Activated CD4-positive, alpha-beta T cell treated with anti-CD3 and anti-CD28 coated beads for 4 hours (primary cell): ENCODE data around the gene TCF7L1.
"Not testable (repeated sequence)": the region's sequence is repeated elsewhere in the genome, so short reads cannot be mapped to it uniquely, and the experiment has no call there.

Experiments used
- DNase-seq, 2 donors: peaks; one replicate each; pipeline ENCODE4 v3.0.0-alpha.2; 2020

The TCF7L1 gene

GRCh38 chr2:85185431-85185940 lies 52.3 kb downstream of the TCF7L1 start:
- DNase-seq: no peak

GRCh38 chr2:85187069-85187468 lies 53.9 kb downstream of the TCF7L1 start:
- DNase-seq: no peak

- no peak for DNase-seq
These were observed 55.7 kb downstream of the TCF7L1 start for GRCh38 chr2:85188852-85189251.

DNA sequence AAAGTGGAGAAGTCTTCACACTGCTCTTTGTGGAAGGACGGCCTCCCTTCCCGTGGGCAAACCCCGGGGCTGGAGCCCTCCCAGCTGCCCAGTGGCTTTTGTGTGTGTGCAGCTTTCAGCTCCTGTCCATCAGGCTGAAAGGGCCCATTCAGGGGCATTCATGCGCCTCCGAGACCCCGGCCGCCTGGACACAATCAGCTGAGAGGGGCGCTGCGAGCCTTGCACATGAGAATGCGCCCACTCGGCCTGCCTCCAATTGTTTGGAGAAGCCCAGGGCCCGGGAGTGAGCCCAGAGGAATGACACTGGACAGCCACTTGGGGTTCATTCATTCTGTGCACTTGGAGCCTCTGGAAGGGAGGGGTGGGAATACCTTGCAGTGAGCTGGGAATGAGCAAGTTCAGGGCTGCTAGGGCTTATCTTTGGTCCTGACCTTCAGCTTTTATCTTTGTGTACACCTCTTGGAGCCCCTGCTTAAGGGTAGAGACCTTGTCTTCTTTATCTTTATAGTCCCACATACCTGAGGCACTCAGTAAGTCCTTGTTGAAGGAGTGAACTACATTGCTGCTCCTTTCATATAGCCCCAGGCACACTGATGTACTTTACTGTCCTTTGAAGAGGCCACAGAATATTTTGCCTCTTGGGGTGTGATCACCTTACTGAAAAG lies 56.5 kb downstream of the TCF7L1 start:
- DNase-seq: no peak

- no peak for DNase-seq
These were observed 58.0 kb downstream of the TCF7L1 start for GRCh38 chr2:85191157-85191556.

- DNase-seq: no peak
These were observed 61.7 kb downstream of the TCF7L1 start for GRCh38 chr2:85194780-85195480.

- no peak for DNase-seq
These were observed 62.8 kb downstream of the TCF7L1 start for GRCh38 chr2:85195956-85196355.

- no peak for DNase-seq
These were observed 66.5 kb downstream of the TCF7L1 start for GRCh38 chr2:85199698-85200097.

- no peak for DNase-seq
These were observed 76.7 kb downstream of the TCF7L1 start for GRCh38 chr2:85209887-85210286.

- DNase-seq: no peak
These were observed 77.3 kb downstream of the TCF7L1 start for GRCh38 chr2:85210511-85210910.

- DNase-seq: not testable (repeated sequence)
These were observed 78.4 kb downstream of the TCF7L1 start for GRCh38 chr2:85211606-85212005.

- DNase-seq: no peak
These were observed 79.6 kb downstream of the TCF7L1 start for GRCh38 chr2:85212841-85213240.

DNA sequence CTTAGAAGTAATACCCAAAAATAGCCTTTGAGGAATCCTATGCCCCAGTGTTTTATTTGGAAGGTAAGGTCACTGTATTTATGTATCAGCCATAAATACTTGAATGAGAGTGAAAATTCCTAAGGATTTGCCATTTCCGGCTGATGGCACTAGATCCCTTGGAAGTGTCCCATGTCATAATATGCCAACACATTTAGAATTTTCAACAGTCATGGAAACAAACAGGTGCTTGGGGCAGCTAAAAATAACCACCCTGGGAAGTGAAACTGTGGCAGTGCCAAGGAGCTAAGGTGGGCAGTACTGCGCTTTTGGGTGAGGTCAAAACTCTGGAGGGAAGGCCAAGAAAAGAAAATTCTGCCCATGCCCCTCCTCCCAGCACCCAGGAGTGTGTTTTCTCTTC lies 80.2 kb downstream of the TCF7L1 start:
- DNase-seq: no peak

DNA sequence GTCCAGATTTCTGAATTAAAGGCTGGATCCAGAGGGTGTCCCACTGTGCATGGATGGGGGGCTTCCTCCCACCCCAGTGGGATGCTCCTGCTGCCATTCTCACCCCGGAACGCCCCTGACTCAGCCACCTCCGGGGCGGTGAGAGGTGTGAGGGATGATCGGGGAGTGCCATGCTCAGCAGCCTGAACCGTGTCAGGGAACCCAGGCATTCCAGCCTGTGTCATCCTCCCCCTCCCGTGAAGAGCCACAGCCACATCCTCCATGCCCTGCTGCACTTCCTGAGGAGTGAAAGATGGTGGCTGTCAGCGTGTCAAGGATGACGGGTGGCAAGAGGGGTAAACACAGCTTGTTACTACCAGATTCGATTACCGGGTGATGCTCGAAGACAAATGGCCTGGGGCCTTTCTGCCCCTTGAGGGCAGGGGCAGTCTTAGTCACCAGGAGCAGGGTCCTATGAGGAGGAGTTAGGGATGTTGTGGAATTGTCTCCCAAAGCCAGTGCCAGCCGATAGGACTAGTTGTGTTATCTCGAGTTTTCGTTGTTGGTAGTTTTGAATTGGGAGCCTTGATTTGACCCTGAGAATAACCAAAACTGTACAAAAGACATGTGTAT lies 80.8 kb downstream of the TCF7L1 start:
- no peak for DNase-seq

DNA sequence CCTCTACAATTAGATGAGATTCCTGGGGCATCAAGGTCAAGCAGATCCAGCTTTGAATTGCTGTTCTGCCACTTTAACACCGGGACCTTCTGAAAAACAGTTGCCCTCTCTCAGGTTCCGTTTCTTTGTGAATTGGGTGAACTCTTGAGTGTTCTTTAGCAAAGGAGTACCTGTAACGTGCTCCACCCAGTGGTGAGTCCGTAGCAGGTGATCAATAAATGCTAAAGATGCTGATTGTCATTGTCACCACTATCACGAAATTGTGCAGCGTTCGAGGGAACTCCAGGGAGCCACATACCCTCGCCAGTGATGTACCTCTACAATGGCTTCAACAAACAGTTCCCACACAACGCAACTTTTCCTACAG lies 81.9 kb downstream of the TCF7L1 start:
- DNase-seq: no peak

DNA sequence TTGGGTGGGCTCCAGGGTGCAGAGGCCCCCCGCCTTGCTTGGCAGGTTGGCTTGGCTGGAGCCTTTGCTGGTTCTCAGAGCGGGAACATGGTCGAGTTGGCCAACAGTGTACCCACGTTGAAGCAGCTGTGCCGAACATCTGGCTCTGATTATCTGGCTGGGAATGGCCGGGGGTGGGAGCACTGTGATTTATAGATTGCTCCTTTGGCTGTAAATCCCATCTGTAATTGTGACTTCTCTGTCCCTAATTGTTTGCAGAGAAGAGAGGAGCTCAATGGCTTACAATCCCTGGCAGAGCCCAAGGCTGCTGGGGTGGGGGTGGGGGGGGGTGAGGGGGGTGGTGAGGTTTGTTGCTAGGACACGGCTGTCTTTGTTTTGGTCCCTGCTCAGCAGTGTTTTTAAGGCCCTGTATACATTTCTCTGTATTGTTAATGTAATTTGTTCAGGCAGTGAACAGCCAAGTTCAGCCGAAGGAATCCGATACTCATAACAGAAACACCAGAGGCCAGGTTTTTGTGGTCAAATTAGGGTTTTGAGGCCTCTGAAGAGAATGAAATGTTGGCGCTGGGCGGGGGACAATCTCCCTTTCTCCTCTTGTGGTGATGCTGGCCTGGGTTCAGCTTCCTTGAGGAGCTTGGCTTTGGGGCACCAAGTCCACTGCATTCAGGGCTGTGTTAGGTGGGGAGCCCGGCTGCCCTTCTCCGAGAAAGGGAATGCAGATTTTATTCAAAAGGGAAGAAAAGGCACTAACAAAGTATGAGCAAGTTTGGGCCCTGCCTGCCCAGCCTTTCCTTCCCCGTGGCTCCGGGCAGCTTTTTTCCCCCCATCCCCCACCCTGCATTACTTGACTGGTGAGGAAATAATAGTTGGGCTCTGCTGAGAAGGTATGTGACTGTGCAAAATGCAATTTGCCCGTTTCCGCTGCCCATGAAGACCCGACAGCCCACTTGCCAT lies 82.5 kb downstream of the TCF7L1 start:
- DNase-seq: no peak

DNA sequence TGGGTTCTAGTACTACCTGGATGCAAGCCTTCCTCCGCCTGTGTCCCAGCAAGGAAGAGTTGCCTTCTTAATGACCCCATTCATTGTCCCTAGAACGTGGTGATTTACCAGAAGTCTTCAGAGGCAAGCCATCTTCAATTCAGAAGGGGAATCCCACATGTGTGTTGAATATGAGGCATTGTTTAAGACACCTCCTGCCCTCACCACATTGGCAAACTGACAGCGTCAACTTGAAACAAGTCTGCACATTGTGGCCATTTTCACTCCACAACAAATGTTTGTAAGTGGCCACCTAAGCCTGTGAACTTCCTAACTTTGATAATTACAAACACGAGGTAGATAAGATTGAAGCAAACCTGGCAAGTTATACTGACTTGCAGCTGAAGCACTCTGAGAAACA lies 83.7 kb downstream of the TCF7L1 start:
- no peak for DNase-seq

DNA sequence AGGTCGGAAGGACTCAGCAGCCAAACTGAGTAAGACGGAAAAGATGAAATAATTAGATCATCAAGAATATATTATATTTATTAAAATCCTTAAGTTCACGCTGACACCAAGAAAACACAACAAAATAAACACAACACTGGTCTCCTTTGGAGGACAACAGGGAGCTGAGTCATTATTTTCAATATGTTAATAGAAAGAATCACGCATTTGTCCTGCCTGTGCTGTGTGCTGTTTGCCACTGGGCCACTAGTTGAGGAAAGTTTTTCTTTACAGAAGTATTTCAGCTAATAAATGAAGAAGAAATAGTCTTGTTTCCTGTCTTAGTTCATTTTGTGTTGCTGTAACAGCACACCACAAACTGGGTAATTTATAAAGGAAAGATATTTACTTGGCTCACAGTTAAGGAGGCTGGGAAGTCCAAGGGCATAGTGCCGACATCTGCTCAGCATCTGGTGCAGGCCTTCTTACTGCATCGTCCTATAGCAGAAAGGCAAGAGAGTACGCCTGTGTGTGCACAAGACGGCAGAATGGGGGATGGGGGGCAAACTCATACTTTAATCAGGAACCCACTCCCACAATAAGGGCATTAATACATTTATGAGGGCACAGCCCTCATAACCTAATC lies 88.0 kb downstream of the TCF7L1 start:
- DNase-seq: no peak

DNA sequence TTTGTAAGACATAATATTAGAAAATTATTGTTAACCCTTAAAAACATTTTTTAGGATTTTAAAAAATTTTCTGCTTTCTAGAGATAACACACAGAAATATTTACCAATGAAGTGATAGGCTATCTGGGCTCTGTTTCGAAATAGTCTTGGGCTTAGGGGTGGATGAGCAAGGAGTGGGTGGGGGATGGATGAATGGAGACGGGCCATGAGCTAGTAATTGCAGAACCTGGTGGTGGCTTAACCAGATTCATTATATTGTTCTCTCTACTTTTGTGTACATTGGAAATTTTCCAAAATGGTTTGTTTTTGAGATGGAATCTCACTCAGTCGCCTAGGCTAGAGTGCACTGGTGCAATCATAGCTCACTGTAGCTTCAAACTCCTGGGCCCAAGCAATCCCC lies 89.6 kb downstream of the TCF7L1 start:
- no peak for DNase-seq

- DNase-seq: no peak
These were observed 93.6 kb downstream of the TCF7L1 start for GRCh38 chr2:85226783-85227182.

DNA sequence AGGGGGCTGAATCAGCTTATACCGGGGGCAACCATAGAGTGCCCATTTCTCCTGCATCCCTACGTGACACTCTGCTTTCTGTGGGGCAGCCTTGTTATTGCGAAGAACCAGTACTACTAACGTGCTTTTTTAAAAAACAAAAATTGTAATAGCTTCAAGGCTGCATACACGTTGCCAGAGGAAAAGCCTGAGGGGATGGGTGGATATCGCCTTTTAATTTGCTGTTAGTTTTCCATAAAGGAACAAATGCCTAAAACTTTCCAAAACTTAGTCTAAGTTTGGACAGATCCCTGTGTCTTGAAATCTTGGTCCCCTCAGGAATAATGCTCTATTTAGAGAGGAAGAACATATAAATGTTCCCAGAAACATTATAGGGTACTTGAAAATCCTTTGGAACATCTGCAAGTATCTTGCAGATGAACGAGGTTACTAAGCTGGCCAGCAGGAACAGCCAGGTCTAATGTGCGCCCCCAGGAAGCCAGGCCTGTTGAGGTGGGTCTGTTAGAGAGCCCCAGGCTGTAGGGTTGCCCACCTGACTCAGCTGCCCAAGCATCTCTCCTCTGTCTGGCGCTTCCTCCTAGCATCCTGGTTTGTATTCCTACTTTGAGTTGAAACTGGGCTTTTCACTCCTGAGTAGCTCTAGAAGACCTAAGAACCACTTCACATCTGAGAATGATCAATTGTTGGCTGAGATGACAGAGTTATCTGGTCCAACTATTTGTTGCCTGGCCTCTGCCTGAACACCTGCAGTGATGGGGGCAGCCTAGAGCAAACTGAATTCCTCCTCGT lies 97.7 kb downstream of the TCF7L1 start:
- no peak for DNase-seq

DNA sequence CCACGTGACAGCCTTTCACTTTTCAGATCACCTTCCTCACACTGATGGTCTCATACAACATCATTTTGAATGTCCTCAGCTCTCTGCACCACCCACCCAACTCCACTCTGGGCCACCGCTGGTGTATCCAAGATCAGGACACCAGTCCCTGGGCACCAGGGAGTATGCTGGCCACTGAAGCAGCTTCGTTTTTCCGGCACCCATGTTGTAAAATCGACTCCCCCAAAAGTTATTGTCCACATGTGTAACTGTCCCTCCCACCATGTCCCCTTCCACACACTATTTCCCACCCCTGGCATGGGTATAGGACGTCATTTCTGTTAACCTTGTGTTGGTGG lies 98.2 kb downstream of the TCF7L1 start:
- no peak for DNase-seq
